Measurements from ENCODE around the gene COQ3. TPM values are rescaled to one million over a fixed set of nuclear protein-coding genes. Genes with fewer than 3 reads are reported as not detected.
A peak's percentile ranks its signal among the peaks of the same experiment; 100 is the strongest.

The COQ3 gene
- total RNA-seq, 4 donors from 2014 or later: 3.4 to 9.1 (median 6.1) TPM

DNA sequence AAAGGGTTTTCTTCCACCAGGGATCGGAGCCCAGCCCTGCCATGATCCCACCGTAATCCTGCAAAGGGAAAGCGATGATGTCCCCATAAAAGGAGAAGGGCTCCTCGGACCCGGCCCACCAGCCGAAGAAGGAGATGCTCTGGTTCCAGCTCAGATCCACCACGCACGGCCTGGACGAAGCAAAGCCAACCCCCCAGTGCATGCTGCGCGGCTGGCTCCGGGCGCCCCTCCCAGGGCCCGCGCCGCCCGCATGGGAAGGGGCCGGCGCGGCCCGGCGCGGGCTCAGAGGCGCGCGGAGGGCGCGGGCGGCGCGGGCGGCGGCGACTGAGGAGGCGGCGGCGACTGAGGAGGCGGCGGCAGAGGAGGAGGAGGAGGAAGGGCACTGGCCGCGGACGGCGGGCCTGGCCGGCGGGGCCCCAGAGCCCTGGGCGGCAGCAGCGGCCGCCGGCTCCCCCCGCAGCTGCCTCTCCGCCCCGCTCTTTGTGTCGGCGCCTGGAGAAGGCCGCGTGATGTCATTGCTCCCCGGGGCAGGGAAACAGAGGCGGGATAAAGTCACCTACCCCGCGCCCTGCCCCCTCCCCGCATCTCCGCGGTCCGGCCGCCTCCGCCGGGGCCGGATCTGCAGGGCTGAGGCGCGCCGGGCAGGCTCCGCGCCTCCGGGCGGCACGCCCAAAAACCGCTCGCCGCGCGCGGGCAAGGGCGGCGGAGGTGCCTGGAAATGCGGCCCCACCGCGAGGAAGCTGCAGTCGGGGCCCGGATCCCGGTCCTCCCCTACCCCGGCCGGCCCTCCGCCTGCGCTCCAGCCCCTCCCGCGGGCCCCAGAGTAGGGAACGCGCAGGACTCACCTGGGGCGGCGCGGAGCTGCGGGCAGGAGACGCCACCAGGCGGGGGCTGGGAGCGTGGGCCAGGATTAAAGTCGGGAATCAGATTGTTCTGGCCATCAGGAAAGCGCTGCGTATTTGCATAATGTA is 44.5 kb downstream of the COQ3 start, which contains the start of gene FAXC:
Gene FAXC, minus strand, starts transcription at position 504 of the 971 bp plus-strand sequence. Its CDS starts 302 bp downstream, at position 202.
- intact Hi-C loops (cut with DNase I): no loop called here
- Histone ChIP-seq H3K36me3 (no peaks in the 10 kb centered on the region), H3K4me3 (peak within 1 kb of the TSS; percentile 64 to 89 (median 82)), H3K4me1 (peaks cover 12 to 42% (median 40%) of the 10 kb centered on the region in 4 donors), H3K9me3 (no peaks in the 10 kb centered on the region), H3K27ac (replicated peaks in 1 of 4) (peak within 1 kb of the TSS; percentile 93 to 95 (median 94)), H3K27me3 (no peaks in the 10 kb centered on the region)
- DNase-seq (ENCODE audit: extremely low spot score): peak; percentile 87
- TF ChIP-seq, protein P1, sequence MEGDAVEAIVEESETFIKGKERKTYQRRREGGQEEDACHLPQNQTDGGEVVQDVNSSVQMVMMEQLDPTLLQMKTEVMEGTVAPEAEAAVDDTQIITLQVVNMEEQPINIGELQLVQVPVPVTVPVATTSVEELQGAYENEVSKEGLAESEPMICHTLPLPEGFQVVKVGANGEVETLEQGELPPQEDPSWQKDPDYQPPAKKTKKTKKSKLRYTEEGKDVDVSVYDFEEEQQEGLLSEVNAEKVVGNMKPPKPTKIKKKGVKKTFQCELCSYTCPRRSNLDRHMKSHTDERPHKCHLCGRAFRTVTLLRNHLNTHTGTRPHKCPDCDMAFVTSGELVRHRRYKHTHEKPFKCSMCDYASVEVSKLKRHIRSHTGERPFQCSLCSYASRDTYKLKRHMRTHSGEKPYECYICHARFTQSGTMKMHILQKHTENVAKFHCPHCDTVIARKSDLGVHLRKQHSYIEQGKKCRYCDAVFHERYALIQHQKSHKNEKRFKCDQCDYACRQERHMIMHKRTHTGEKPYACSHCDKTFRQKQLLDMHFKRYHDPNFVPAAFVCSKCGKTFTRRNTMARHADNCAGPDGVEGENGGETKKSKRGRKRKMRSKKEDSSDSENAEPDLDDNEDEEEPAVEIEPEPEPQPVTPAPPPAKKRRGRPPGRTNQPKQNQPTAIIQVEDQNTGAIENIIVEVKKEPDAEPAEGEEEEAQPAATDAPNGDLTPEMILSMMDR (IDR thresholded peaks at IDR 0.05): peak; percentile 51 to 57 (median 53)
- TF ChIP-seq POLR2AphosphoS5 (IDR thresholded peaks at IDR 0.05) (peak; percentile 54 to 71), POLR2A (IDR thresholded peaks at IDR 0.05; ENCODE audit: low read depth) (no peak), EP300 (IDR thresholded peaks at IDR 0.05) (no peak)
- WGBS: 5% methylated on average over 4 of the region's 108 CpGs

DNA sequence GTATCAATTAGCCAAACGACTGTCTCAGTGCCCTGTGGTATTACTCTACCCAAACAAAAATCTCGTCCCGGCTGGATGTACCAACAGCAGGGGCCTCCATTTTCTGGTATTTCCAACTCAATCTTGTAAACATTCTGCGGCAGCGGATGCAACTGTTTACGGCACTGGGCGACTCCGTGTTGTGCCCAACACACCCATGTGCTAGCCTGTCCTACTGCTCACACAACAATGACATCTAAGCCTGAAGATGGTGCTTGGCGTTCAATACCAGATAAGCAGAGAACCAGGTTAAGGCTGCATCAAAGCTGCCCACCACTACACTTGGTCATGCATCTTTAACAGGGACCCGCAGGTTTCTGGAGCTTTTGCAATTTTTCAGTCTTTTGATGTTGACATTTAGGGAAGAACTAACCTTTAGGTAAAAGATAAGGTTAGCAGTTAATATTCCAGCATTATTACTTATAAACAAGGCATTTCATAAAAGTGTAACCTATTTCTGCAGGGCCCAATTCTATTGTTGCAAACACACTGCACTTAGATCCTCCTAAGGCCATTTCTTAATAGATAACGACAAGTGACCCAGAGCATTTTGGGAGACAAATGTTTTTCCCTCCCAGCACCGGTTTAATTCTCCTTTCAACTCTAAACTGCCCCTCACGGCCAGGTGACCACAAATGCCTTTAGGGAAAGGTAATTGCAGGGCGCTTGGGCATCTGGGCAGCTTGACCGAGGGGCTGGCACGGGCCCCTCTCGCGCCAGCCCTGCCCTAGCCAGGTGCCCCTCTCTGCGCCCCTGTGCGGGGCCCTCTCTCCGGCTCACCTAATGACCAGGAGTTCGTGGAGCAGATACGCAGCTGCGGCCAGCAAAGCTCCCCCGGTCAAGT is 45.5 kb downstream of the COQ3 start:
- peak overlapping the region; percentile 64 to 89 (median 82) for H3K4me3 ChIP-seq
- TF ChIP-seq, protein P1 (IDR thresholded peaks at IDR 0.05): no peak
- no peak for TF ChIP-seq POLR2AphosphoS5 (IDR thresholded peaks at IDR 0.05)
- no peak for TF ChIP-seq EP300 (IDR thresholded peaks at IDR 0.05)
- no peak for TF ChIP-seq POLR2A (IDR thresholded peaks at IDR 0.05; ENCODE audit: low read depth)
- peaks cover 12 to 46% (median 45%) of the 10 kb centered on the region in 4 donors for H3K4me1 ChIP-seq
- WGBS: 44% methylated on average over 14 of the region's 25 CpGs
- peak overlapping the region; percentile 93 to 95 (median 94) for H3K27ac ChIP-seq (replicated peaks in 1 of 4)
- peak; percentile 75 for DNase-seq (ENCODE audit: extremely low spot score)
- no peaks in the 10 kb centered on the region for H3K36me3 ChIP-seq
- H3K9me3 ChIP-seq: no peaks in the 10 kb centered on the region
- H3K27me3 ChIP-seq: no peaks in the 10 kb centered on the region
- intact Hi-C loops (cut with DNase I): no loop called here

DNA sequence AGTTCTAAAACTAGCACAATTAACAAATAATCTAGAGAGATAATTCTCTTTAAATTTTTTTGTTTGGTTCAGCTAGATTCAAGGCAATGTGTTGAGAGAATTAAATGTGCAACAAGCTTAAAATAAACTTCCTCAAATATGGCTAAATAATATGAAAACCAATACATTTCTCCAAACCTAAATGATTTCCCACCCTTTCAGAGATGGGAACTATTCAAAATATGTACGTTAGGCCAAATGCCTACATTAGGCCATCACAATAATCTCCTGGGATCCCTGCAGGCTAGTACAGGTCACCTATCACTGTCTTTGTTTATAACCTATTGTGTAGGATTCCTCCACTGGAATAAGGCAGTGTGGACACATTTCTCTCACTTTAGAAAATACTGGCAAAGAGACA is 46.2 kb downstream of the COQ3 start:
- WGBS: 41% methylated on average over 1 of the region's 1 CpG
- Histone ChIP-seq H3K9me3 (no peaks in the 10 kb centered on the region), H3K4me3 (peak overlapping the region; percentile 64 to 89 (median 82)), H3K27ac (replicated peaks in 1 of 4) (peak overlapping the region; percentile 93 to 95 (median 94)), H3K4me1 (peaks cover 12 to 50% (median 46%) of the 10 kb centered on the region in 4 donors), H3K36me3 (no peaks in the 10 kb centered on the region), H3K27me3 (no peaks in the 10 kb centered on the region)
- intact Hi-C loops (cut with DNase I): no loop called here
- no peak for DNase-seq (ENCODE audit: extremely low spot score)
- TF ChIP-seq EP300 (IDR thresholded peaks at IDR 0.05) (no peak), POLR2AphosphoS5 (IDR thresholded peaks at IDR 0.05) (no peak), POLR2A (IDR thresholded peaks at IDR 0.05; ENCODE audit: low read depth) (no peak)
- TF ChIP-seq, protein P1 (IDR thresholded peaks at IDR 0.05): no peak

DNA sequence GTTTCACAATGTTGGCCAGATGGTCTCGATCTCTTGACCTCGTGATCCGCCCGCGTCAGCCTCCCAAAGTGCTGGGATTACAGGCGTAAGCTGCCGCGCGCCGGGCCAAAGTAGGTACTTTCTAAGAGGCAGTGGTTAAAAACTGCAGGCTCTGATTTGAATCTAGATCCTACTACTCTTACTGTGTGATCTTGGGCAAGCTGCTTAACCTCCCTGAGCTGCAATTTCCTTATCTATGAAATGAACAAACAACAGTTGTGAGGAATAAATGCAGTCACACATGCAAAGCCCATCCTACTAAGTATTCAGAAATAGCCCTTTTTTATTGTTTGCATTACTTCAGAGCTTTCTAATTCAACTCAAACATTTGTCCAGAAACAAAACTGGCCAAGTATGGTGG is 47.4 kb downstream of the COQ3 start:
- Histone ChIP-seq H3K36me3 (no peaks in the 10 kb centered on the region), H3K4me3 (no peak overlapping the region), H3K27me3 (no peaks in the 10 kb centered on the region), H3K9me3 (no peaks in the 10 kb centered on the region), H3K27ac (replicated peaks in 1 of 4) (peak overlapping the region; percentile 93 to 95 (median 94)), H3K4me1 (peaks cover 12 to 57% (median 46%) of the 10 kb centered on the region in 4 donors)
- peak; percentile 12 for DNase-seq (ENCODE audit: extremely low spot score)
- 80% methylated on average over 10 of the region's 10 CpGs for WGBS
- TF ChIP-seq, protein P1 (IDR thresholded peaks at IDR 0.05): no peak
- TF ChIP-seq POLR2AphosphoS5 (IDR thresholded peaks at IDR 0.05): no peak
- TF ChIP-seq POLR2A (IDR thresholded peaks at IDR 0.05; ENCODE audit: low read depth): no peak
- intact Hi-C loops (cut with DNase I): no loop called here

Measured in esophagus muscularis mucosa (tissue), 4 donors.